ENCODE results near the gene FGF14.

DNA sequence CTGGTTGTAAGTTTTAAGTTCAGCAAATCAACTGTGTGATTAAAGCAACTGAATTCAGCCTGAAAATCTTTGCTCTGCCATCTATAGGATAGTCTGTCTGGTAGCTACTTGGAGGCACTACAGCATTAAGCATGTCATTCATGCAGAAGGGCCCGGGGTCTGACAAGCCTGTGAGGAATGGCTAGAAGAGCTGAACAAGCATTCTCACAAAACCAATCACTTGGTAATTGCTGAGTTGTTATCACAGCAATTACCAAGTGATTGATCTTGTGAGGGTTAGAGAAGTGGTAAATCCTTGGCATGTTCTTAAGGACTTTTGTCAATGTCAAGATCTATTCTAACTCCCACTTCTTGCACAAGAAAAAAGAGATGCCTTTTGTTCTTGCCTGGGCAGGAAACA, 356.1 kb downstream of the FGF14 start:
- TF ChIP-seq POLR2A (IDR thresholded peaks at IDR 0.05): no peak
- TF ChIP-seq, protein P1, sequence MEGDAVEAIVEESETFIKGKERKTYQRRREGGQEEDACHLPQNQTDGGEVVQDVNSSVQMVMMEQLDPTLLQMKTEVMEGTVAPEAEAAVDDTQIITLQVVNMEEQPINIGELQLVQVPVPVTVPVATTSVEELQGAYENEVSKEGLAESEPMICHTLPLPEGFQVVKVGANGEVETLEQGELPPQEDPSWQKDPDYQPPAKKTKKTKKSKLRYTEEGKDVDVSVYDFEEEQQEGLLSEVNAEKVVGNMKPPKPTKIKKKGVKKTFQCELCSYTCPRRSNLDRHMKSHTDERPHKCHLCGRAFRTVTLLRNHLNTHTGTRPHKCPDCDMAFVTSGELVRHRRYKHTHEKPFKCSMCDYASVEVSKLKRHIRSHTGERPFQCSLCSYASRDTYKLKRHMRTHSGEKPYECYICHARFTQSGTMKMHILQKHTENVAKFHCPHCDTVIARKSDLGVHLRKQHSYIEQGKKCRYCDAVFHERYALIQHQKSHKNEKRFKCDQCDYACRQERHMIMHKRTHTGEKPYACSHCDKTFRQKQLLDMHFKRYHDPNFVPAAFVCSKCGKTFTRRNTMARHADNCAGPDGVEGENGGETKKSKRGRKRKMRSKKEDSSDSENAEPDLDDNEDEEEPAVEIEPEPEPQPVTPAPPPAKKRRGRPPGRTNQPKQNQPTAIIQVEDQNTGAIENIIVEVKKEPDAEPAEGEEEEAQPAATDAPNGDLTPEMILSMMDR (IDR thresholded peaks at IDR 0.05): no peak
